ENCODE data around the gene FAM53A. TPM values are rescaled to one million over a fixed set of nuclear protein-coding genes. Genes with fewer than 3 reads are reported as not detected.

FAM53A gene
- total RNA-seq, 1 donor from 2014 or later, result 2.2 TPM

- ATAC-seq (no peak), DNase-seq (ENCODE audit: low spot score) (no peak)
These were observed 20.6 kb downstream of the FAM53A start for GRCh38 chr4:1663549-1663948.

DNA sequence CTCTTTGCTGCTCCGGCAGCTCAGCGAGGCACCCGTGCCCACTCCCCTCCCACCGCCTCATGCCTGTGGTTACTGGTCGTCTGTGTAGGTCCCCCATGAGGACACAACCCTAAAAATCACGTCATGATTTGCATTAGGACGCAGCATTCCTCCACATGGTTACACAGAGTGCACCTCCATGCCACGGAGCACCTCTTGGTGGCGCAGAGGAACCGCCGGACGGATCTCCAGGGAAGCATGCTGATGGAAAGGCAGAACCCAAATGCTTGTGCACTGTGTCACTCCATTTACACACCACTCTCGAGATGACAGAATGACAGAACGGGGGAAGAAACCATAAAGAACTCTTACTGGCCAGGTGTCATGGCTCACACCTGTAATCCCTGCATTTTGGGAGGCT is 22.4 kb downstream of the FAM53A start:
- no peak for ATAC-seq
- DNase-seq (ENCODE audit: low spot score), result no peak

- ATAC-seq (no peak), DNase-seq (ENCODE audit: low spot score) (no peak)
These were observed 23.0 kb downstream of the FAM53A start for GRCh38 chr4:1660948-1661677.

- DNase-seq (ENCODE audit: low spot score) (no peak), ATAC-seq (no peak)
These were observed 24.7 kb downstream of the FAM53A start for GRCh38 chr4:1659104-1660043.

DNA sequence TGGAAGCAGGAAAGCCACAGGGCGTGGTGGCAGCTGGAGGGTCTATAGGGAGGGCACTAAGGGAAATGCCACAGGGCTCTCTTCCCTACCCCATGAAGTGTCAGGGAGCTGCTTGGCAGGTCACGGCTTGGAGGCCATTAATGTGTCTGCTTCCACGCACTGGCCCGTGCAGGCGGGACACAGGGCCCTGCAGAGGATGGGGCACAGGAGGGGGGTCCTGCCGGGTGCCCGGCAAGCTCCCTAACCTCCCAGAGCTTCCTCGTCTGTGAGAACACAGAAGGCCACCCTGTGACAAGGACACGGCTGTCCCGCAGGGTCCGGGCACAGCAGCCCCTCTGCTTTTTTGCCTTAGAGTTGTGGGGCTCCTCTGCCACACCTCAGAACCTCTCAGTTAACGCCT is 25.5 kb downstream of the FAM53A start:
- DNase-seq (ENCODE audit: low spot score) (no peak), ATAC-seq (no peak)

DNA sequence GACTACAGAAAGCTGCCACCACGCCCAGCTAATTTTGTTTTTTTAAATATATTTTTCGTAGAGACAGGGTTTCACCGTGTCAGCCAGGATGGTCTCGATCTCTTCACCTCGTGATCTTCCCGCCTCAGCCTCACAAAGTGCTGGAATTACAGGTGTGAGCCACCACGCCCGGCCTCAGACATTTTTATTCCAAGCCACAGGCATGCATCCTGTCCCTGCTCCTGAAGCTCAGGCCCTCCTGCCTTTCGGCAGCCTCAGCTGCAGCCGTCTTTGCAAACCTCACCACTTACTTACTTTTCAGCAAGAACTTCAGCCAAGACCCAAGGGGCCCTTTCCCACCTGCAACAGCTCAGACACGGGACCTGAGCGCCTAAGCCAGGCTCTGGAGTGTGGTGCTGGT is 26.0 kb downstream of the FAM53A start:
- ATAC-seq (no peak), DNase-seq (ENCODE audit: low spot score) (no peak)

DNA sequence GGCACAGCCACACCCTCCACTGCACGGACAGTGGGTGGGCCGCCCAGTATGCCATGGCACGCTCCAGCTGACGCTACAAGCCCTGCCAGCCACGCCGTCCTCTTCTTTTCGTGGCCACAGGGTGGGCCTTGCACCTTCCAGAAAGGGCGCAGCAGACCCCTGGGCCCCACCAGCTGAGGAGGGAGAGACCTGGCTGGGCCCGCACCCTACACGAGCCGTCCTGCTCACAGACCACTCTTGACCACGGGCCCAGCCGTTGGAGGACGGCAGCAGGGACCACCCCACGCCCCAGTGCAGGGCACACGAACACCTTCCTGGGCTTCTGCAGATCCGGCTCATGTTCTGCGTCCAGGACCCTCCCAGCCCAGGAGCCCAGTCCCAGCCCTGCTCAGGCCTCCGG is 27.1 kb downstream of the FAM53A start:
- DNase-seq (ENCODE audit: low spot score) (no peak), ATAC-seq (no peak)

DNA sequence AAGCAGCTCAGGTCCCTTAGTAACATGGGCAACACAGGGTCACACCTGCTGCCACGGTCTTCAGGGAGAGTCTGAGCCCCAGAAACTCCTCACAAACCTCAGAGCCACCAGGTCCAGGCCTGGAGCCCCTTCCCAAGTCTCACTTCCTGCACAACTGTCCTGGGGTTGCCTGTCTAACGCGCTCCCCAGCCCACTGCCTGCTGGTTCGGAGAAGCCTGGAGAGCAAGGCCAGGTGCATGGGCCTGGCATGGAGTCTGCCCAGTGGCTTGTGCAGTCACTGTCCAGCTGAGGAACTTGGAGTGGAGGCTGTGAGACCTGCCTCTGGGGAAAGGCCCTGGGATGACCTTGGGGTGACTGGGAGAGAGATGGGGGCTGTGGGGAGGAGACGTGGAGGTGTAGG is 28.0 kb downstream of the FAM53A start:
- DNase-seq (ENCODE audit: low spot score) (no peak), ATAC-seq (no peak)

GRCh38 chr4:1655676-1656075 is 28.4 kb downstream of the FAM53A start:
- DNase-seq (ENCODE audit: low spot score) (no peak), ATAC-seq (no peak)

GRCh38 chr4:1655081-1655480 is 29.0 kb downstream of the FAM53A start:
- ATAC-seq (no peak), DNase-seq (ENCODE audit: low spot score) (no peak)

- no peak for DNase-seq (ENCODE audit: low spot score)
- ATAC-seq, result no peak
These were observed 29.7 kb downstream of the FAM53A start for GRCh38 chr4:1654216-1654955.

GRCh38 chr4:1653776-1654175 is 30.3 kb downstream of the FAM53A start:
- ATAC-seq (no peak), DNase-seq (ENCODE audit: low spot score) (no peak)

GRCh38 chr4:1652088-1652487 is 32.0 kb downstream of the FAM53A start:
- no peak for DNase-seq (ENCODE audit: low spot score)
- no peak for ATAC-seq

DNA sequence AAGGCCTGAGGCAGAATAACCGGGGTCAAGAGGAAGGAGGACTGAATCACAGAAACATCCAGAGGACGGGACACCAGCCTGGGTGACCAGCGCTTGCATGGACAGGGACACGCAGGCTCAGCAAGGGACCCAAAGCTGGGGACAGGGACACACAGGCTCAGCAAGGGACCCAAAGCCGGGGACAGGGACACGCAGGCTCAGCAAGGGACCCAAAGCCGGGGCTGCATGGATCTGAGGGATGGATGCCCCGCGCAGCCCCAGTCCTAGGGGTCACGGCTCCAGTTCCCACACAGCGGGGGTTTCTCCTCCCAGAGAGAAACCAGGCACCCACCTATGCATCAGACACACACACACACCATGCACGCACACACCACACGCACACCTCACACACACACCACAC is 32.5 kb downstream of the FAM53A start:
- no peak for ATAC-seq

GRCh38 chr4:1648962-1649361 is 35.2 kb downstream of the FAM53A start:
- DNase-seq (ENCODE audit: low spot score) (no peak), ATAC-seq (no peak)

More for the DNA sequence above, 32.5 kb downstream of the FAM53A start:
- DNase-seq (ENCODE audit: low spot score), result no peak

DNA sequence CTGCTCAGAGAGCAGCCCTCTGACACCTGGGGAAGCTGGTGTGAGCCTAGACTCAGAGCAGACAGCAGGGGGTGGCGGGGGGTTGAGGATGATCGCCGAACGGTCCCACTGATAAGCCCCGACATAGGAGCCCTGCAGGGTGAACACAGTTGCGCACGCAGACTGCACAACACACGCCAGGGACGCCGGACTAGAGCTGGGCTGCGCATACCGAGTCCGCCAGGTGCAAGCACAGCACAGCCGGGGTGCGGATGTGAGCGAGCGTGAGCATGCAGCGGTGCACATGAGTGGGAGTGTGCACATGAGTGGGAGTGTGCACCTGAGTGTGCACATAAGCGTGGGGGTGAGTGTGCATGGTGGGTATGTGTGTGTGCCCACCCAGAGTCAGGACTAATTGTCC is 36.7 kb downstream of the FAM53A start:
- no peak for DNase-seq (ENCODE audit: low spot score)
- no peak for ATAC-seq

- ATAC-seq, result no peak
- no peak for DNase-seq (ENCODE audit: low spot score)
These were observed 37.4 kb downstream of the FAM53A start for GRCh38 chr4:1646690-1647089.

DNA sequence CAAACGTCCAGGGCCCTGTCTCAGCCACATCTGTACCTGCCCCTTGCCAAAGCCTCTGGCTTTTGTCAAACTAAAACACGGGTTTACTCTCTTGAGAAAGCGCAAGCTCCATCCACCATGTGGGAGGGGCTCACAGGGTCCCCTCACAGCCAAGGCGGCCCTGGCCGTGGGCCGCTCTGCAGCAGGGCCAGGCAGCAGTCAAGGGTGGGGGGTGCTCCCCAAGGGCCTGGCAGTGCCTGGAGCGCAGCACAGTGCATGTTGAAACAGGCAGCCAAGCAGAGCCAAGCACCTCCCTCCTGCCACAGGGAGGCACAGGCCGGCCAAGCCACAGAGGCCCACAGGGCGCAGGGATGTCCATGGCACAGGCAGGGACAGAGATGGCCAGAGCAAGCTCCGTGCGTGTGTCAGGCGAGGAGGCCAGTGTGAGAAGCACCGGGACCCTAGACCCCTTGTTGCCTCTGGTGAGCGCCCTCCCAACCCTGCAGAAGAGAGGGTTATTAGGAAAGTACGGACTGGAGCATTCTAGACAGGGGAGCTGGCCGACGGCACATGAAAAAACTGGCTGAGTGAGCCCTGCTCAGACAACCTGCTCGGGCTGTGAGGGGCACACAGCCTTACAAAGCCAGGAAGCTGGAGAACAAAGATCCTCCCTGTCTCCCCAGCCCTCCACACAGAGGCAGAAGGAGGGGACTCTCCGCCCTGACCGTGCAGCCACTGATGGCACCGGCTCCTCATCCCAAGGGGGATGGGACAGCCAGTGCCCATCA is 39.0 kb downstream of the FAM53A start:
- ATAC-seq, result peak; percentile 82
- DNase-seq (ENCODE audit: low spot score), result no peak

GRCh38 chr4:1643971-1644735 is 40.0 kb downstream of the FAM53A start:
- DNase-seq (ENCODE audit: low spot score) (no peak), ATAC-seq (no peak)
